Stomach smooth muscle (tissue), 2 donors: ENCODE measurements around the gene CDH12.
"Not testable (repeated sequence)": the region's sequence is repeated elsewhere in the genome, so short reads cannot be mapped to it uniquely, and the experiment has no call there.

Experiments
- H3K27ac ChIP-seq: one replicate; pipeline ENCODE4 v1.7.0; 2013; ENCODE audit warnings: mild to moderate bottlenecking, low read length, inconsistent platforms
- H3K27me3 ChIP-seq, 2 donors: one replicate each; pipeline ENCODE4 v1.7.0; 2013; ENCODE audit warnings: low read length in 2 of 2; ENCODE audit not compliant: insufficient read depth in 2 of 2, control insufficient read depth in 1 of 2
- H3K36me3 ChIP-seq, 2 donors: one replicate each; pipeline ENCODE4 v1.7.0; 2013; ENCODE audit warnings: low read length in 2 of 2; ENCODE audit not compliant: control insufficient read depth in 2 of 2, insufficient read depth in 2 of 2
- H3K4me1 ChIP-seq: one replicate; pipeline ENCODE4 v1.7.0; 2013; ENCODE audit warnings: low read length; ENCODE audit not compliant: control insufficient read depth, insufficient read depth
- H3K4me3 ChIP-seq, 2 donors: one replicate each; pipeline ENCODE4 v1.7.0; 2013; ENCODE audit warnings: low read length in 2 of 2
- H3K9ac ChIP-seq, 2 donors: one replicate each; pipeline ENCODE4 v1.7.0; 2013; ENCODE audit warnings: low read length in 2 of 2, mild to moderate bottlenecking in 1 of 2
- H3K9me3 ChIP-seq, 2 donors: one replicate each; pipeline ENCODE4 v1.7.0; 2013; ENCODE audit warnings: low read length in 2 of 2; ENCODE audit not compliant: control insufficient read depth in 2 of 2
- donor health status: healthy.
- donor health status: Pancreatic carcinoma.

The CDH12 gene

GRCh38 chr5:22391956-22392355 lies 461.2 kb downstream of the CDH12 start:
- Histone ChIP-seq H3K4me3 (no peak overlapping the region), H3K9me3 (no peaks in the 10 kb centered on the region), H3K27me3 (no peaks in the 10 kb centered on the region), H3K36me3 (no peaks in the 10 kb centered on the region), H3K4me1 (no peaks in the 10 kb centered on the region), H3K27ac (no peak overlapping the region), H3K9ac (no peak overlapping the region)

DNA sequence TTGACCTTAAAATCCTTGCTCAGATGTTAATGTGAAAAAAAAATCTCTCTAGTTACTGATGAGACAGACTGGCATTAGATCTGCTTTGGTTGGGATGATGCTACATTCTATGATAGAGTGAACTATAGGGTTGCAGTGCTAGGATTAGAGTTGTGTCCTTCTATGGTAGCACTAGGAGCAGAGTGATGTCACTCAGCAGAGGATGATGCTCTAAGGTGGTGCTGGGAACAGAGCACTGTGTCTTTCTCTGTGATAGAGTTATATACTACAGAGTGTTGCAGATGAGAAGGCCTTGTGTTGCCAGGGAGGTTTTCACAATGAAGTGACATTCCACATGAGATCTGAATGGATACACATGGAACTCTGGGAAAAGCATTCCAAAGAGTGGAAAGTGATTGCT lies 462.3 kb downstream of the CDH12 start:
- Histone ChIP-seq H3K9me3 (no peaks in the 10 kb centered on the region), H3K4me1 (no peaks in the 10 kb centered on the region)

GRCh38 chr5:22372826-22373660 lies 480.1 kb downstream of the CDH12 start:
- Histone ChIP-seq H3K9ac (no peak overlapping the region), H3K4me3 (no peak overlapping the region), H3K27ac (no peak overlapping the region), H3K9me3 (peaks cover 0 to 3% of the 10 kb centered on the region in 2 donors), H3K36me3 (no peaks in the 10 kb centered on the region), H3K4me1 (no peaks in the 10 kb centered on the region), H3K27me3 (no peaks in the 10 kb centered on the region)

More for the DNA sequence above, 462.3 kb downstream of the CDH12 start:
- H3K27ac ChIP-seq: no peak overlapping the region
- no peak overlapping the region for H3K4me3 ChIP-seq
- H3K27me3 ChIP-seq: no peaks in the 10 kb centered on the region
- no peak overlapping the region for H3K9ac ChIP-seq
- no peaks in the 10 kb centered on the region for H3K36me3 ChIP-seq

DNA sequence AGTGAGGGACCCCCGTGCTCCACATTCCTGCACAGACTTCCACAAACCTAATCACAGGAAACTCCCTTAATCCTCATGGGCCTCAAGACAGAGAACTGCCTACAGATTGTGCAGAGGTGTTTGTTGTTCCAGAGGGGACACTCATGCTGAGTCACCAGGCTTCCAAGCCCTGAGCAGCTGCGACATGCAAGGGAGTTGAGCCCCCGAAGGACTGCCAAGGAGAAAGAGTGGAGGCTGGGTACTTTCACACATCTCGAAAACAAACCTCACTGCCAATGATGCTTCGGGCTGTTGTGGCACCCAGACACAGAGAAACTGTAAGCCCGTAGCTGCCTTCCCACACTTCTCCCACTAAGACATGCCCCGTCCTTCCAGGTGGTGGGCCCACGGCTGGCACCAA lies 480.8 kb downstream of the CDH12 start:
- Histone ChIP-seq H3K9ac (no peak overlapping the region), H3K27me3 (no peaks in the 10 kb centered on the region), H3K4me1 (no peaks in the 10 kb centered on the region), H3K4me3 (no peak overlapping the region), H3K36me3 (no peaks in the 10 kb centered on the region), H3K27ac (no peak overlapping the region), H3K9me3 (peaks cover 0 to 3% of the 10 kb centered on the region in 2 donors)

GRCh38 chr5:22354956-22355355 lies 498.2 kb downstream of the CDH12 start:
- Histone ChIP-seq H3K27me3 (no peaks in the 10 kb centered on the region), H3K4me3 (no peak overlapping the region), H3K9ac (no peak overlapping the region), H3K4me1 (no peaks in the 10 kb centered on the region), H3K9me3 (no peaks in the 10 kb centered on the region), H3K36me3 (no peaks in the 10 kb centered on the region), H3K27ac (no peak overlapping the region)

GRCh38 chr5:22352493-22352892 lies 500.7 kb downstream of the CDH12 start:
- no peaks in the 10 kb centered on the region for H3K9me3 ChIP-seq
- no peaks in the 10 kb centered on the region for H3K36me3 ChIP-seq
- H3K27me3 ChIP-seq: no peaks in the 10 kb centered on the region
- H3K4me3 ChIP-seq: no peak overlapping the region
- no peak overlapping the region for H3K27ac ChIP-seq
- H3K4me1 ChIP-seq: no peaks in the 10 kb centered on the region
- H3K9ac ChIP-seq: no peak overlapping the region

DNA sequence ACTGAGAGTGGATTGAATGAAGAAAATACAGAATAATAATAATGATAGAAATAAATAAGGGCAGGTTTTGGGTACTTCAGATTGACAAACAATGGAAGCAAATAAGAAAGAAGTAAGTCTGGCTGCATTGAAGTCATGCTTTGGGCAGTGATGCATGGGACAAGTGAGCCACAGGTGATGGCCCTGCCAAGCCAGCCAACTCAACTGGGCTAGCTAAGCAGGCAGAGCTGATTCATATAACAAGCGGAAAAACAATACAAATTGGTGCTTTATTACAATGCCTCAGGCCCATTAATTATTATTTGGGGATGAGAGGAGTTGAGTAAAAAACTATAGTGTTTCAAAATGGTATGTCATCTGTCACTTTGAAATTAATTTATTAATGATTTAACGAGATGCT lies 502.0 kb downstream of the CDH12 start:
- no peaks in the 10 kb centered on the region for H3K27me3 ChIP-seq
- H3K4me3 ChIP-seq: no peak overlapping the region
- H3K9me3 ChIP-seq: no peaks in the 10 kb centered on the region
- H3K4me1 ChIP-seq: no peaks in the 10 kb centered on the region
- no peaks in the 10 kb centered on the region for H3K36me3 ChIP-seq
- H3K27ac ChIP-seq: no peak overlapping the region
- H3K9ac ChIP-seq: no peak overlapping the region

DNA sequence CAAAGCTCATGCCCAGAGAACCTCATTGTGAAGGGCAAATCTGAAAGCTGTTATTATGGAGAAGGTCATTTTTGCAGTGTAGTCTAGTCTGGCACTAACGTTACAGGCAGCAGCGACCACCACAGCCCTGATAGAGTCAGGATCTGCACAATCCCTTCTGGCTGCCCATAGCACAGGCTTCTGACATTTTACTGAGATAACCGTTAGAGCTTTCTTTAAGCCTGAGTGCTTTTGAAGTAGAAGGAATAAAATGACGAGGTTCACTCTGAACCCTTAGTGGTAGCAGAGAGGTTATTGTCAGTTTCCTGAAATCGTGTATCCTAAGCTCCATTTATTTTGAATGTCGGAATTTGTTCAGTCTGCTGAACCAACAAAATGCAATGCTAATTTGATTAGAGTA lies 505.1 kb downstream of the CDH12 start:
- Histone ChIP-seq H3K27me3 (no peaks in the 10 kb centered on the region), H3K36me3 (no peaks in the 10 kb centered on the region), H3K4me3 (no peak overlapping the region), H3K27ac (no peak overlapping the region), H3K9ac (no peak overlapping the region), H3K4me1 (no peaks in the 10 kb centered on the region), H3K9me3 (no peaks in the 10 kb centered on the region)

GRCh38 chr5:22344000-22344399 lies 509.1 kb downstream of the CDH12 start:
- H3K27me3 ChIP-seq: no peaks in the 10 kb centered on the region
- no peaks in the 10 kb centered on the region for H3K36me3 ChIP-seq
- no peaks in the 10 kb centered on the region for H3K4me1 ChIP-seq
- H3K9ac ChIP-seq: no peak overlapping the region
- no peak overlapping the region for H3K27ac ChIP-seq
- no peak overlapping the region for H3K4me3 ChIP-seq
- no peaks in the 10 kb centered on the region for H3K9me3 ChIP-seq

DNA sequence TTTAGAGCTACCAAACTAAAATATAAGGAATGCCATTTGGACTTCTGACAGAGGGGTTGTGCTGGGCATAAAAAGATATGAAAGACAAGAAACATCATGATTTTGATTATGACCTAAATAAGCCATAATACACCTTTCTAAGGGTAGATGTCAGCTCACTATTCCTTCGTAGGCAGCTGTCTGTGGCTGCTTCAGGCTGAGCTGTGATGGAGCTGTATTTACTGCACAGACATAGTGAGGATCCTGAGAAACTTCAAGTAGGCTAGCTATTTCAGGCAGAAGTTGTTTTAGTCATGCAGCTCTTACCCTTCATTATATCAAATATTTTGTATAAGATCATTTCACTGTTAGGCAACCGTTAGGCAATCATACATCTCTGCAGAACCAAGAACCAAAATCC lies 511.7 kb downstream of the CDH12 start:
- Histone ChIP-seq H3K27me3 (no peaks in the 10 kb centered on the region), H3K9me3 (no peaks in the 10 kb centered on the region), H3K36me3 (no peaks in the 10 kb centered on the region), H3K4me1 (no peaks in the 10 kb centered on the region), H3K9ac (no peak overlapping the region), H3K4me3 (no peak overlapping the region), H3K27ac (no peak overlapping the region)

DNA sequence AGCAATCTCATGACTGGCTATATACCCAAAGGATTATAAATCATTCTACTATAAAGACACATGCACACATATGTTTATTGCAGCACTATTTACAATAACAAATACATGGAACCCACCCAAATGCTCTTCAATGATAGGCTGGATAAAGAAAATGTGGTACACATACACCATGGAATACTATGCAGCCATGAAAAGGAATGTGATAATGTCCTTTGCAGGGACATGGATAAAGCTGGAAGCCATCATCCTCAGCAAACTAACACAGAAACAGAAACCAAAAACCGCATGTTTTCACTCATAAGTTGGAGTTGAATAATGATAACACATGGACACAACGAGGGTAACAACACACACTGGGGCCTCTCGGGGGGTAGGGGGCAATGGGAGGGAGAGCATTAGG lies 520.2 kb downstream of the CDH12 start:
- not testable (repeated sequence) for H3K4me1 ChIP-seq, H3K27ac ChIP-seq, H3K27me3 ChIP-seq, H3K9me3 ChIP-seq, H3K9ac ChIP-seq, H3K36me3 ChIP-seq, H3K4me3 ChIP-seq
